ENCODE results near the gene MCC.

Gene MCC

GRCh38 chr5:113225259-113225658 lies 263.0 kb downstream of the MCC start:
- TF ChIP-seq SIN3A (IDR thresholded peaks at IDR 0.05; ENCODE audit: borderline replicate concordance, insufficient read depth, low read length): no peak
- no peak for TF ChIP-seq FOXP2 (optimal IDR thresholded peaks at IDR 0.05; ENCODE audit: borderline replicate concordance, extremely low read depth, extremely low read length, insufficient read depth)
- TF ChIP-seq, protein P1, sequence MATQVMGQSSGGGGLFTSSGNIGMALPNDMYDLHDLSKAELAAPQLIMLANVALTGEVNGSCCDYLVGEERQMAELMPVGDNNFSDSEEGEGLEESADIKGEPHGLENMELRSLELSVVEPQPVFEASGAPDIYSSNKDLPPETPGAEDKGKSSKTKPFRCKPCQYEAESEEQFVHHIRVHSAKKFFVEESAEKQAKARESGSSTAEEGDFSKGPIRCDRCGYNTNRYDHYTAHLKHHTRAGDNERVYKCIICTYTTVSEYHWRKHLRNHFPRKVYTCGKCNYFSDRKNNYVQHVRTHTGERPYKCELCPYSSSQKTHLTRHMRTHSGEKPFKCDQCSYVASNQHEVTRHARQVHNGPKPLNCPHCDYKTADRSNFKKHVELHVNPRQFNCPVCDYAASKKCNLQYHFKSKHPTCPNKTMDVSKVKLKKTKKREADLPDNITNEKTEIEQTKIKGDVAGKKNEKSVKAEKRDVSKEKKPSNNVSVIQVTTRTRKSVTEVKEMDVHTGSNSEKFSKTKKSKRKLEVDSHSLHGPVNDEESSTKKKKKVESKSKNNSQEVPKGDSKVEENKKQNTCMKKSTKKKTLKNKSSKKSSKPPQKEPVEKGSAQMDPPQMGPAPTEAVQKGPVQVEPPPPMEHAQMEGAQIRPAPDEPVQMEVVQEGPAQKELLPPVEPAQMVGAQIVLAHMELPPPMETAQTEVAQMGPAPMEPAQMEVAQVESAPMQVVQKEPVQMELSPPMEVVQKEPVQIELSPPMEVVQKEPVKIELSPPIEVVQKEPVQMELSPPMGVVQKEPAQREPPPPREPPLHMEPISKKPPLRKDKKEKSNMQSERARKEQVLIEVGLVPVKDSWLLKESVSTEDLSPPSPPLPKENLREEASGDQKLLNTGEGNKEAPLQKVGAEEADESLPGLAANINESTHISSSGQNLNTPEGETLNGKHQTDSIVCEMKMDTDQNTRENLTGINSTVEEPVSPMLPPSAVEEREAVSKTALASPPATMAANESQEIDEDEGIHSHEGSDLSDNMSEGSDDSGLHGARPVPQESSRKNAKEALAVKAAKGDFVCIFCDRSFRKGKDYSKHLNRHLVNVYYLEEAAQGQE (IDR thresholded peaks at IDR 0.05; ENCODE audit: insufficient read depth in 1 of 2, low read depth in 2 of 2, low read length in 2 of 2): no peak
- TF ChIP-seq TAF1 (IDR thresholded peaks at IDR 0.05; ENCODE audit: borderline replicate concordance, insufficient read depth, low read length): no peak
- TF ChIP-seq POLR2AphosphoS5 (IDR thresholded peaks at IDR 0.05; ENCODE audit: low read depth, low read length): no peak

DNA sequence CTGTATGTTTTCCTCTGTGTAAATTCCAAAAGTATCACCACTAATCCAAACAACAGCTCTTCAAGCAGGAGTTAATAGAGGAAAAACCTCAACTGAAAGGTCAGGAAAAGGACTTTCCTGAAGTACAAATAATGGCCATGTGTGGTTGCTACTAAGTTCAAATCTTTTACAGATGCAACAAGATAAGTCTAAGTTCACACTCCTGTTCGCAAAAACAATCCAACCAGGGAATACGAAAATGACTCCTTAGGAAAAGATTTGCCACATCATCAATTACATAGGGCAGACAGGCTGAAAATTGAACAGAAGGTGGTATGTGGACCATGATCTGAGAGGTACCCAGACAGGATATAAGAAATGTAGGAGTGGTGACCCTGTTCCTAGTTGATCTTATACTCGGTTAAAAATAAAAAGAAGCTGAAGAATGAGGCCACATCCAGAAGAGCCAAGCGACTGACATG lies 263.6 kb downstream of the MCC start:
- TF ChIP-seq SIN3A (IDR thresholded peaks at IDR 0.05; ENCODE audit: borderline replicate concordance, insufficient read depth, low read length) (no peak), TAF1 (IDR thresholded peaks at IDR 0.05; ENCODE audit: borderline replicate concordance, insufficient read depth, low read length) (no peak), POLR2AphosphoS5 (IDR thresholded peaks at IDR 0.05; ENCODE audit: low read depth, low read length) (no peak), FOXP2 (optimal IDR thresholded peaks at IDR 0.05; ENCODE audit: borderline replicate concordance, extremely low read depth, extremely low read length, insufficient read depth) (no peak)
- TF ChIP-seq, protein P1 (IDR thresholded peaks at IDR 0.05; ENCODE audit: insufficient read depth in 1 of 2, low read depth in 2 of 2, low read length in 2 of 2): no peak

DNA sequence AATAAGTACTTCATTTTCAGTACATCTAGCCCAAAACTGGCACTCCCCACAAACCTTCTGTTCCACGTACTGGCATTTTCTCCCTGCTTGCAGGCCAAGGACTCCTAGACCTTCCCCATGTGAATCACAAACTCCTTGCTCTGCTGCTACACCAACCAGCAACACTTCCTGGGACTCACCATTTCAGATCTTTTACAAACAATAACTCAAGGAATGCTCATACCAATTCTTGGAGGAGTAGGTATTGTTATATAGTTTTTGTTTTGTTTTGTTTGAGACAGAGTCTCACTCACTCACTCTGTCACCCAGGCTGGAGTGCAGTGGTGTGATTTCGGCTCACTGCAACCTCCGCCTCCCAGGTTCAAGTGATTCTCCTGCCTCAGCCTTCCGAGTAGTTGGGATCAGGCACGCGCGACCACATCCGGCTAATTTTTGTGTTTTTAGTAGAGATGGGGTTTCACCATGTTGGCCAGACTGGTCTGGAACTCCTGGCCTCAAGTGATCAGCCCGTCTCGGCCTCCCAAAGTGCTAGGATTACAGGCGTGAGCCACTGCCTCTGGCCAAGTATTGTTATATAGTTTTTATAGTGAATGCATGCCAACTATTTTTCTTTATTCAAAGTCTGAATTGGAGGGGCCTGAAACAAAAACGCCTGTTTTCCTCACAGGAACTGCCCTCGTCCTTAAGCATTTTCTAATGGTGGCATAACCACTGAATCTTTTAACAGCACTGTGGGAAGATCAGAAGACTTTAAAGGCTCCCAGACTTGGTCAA lies 264.2 kb downstream of the MCC start:
- TF ChIP-seq, protein P1 (IDR thresholded peaks at IDR 0.05; ENCODE audit: insufficient read depth in 1 of 2, low read depth in 2 of 2, low read length in 2 of 2): no peak
- no peak for TF ChIP-seq FOXP2 (optimal IDR thresholded peaks at IDR 0.05; ENCODE audit: borderline replicate concordance, extremely low read depth, extremely low read length, insufficient read depth)
- TF ChIP-seq TAF1 (IDR thresholded peaks at IDR 0.05; ENCODE audit: borderline replicate concordance, insufficient read depth, low read length): no peak
- TF ChIP-seq POLR2AphosphoS5 (IDR thresholded peaks at IDR 0.05; ENCODE audit: low read depth, low read length): no peak
- no peak for TF ChIP-seq SIN3A (IDR thresholded peaks at IDR 0.05; ENCODE audit: borderline replicate concordance, insufficient read depth, low read length)

GRCh38 chr5:113223315-113223714 lies 264.9 kb downstream of the MCC start:
- TF ChIP-seq, protein P1 (IDR thresholded peaks at IDR 0.05; ENCODE audit: insufficient read depth in 1 of 2, low read depth in 2 of 2, low read length in 2 of 2): no peak
- TF ChIP-seq SIN3A (IDR thresholded peaks at IDR 0.05; ENCODE audit: borderline replicate concordance, insufficient read depth, low read length) (no peak), FOXP2 (optimal IDR thresholded peaks at IDR 0.05; ENCODE audit: borderline replicate concordance, extremely low read depth, extremely low read length, insufficient read depth) (no peak), POLR2AphosphoS5 (IDR thresholded peaks at IDR 0.05; ENCODE audit: low read depth, low read length) (no peak), TAF1 (IDR thresholded peaks at IDR 0.05; ENCODE audit: borderline replicate concordance, insufficient read depth, low read length) (no peak)
